Fibroblast of peridontal ligament (primary cell): ENCODE measurements around the gene CACNA1H.
"Not testable (repeated sequence)": the region's sequence is repeated elsewhere in the genome, so short reads cannot be mapped to it uniquely, and the experiment has no call there.

Experiments
- DNase-seq: peaks from one replicate; pipeline ENCODE4 v3.0.0-alpha.2; 2010; ENCODE audit errors: extremely low read depth

The CACNA1H gene

GRCh38 chr16:1192384-1193073 lies 39.6 kb downstream of the CACNA1H start:
- DNase-seq = no peak

GRCh38 chr16:1193143-1193824 lies 40.4 kb downstream of the CACNA1H start:
- DNase-seq = peak; percentile 1

GRCh38 chr16:1193825-1194581 lies 41.1 kb downstream of the CACNA1H start:
- no peak for DNase-seq

- no peak for DNase-seq
Measured at GRCh38 chr16:1194665-1195392, 41.9 kb downstream of the CACNA1H start.

- no peak for DNase-seq
Measured at GRCh38 chr16:1195393-1195666, 42.4 kb downstream of the CACNA1H start.

GRCh38 chr16:1196494-1196893 lies 43.6 kb downstream of the CACNA1H start:
- DNase-seq = no peak

- DNase-seq = no peak
Measured at GRCh38 chr16:1197237-1197866, 44.4 kb downstream of the CACNA1H start.

- DNase-seq = no peak
Measured at GRCh38 chr16:1198194-1198593, 45.3 kb downstream of the CACNA1H start.

GRCh38 chr16:1198671-1199346 lies 45.9 kb downstream of the CACNA1H start:
- not testable (repeated sequence) for DNase-seq

GRCh38 chr16:1199347-1200013 lies 46.6 kb downstream of the CACNA1H start:
- DNase-seq = no peak

GRCh38 chr16:1200014-1200627 lies 47.2 kb downstream of the CACNA1H start:
- DNase-seq = no peak

GRCh38 chr16:1201444-1201843 lies 48.5 kb downstream of the CACNA1H start:
- no peak for DNase-seq

GRCh38 chr16:1202274-1202673 lies 49.4 kb downstream of the CACNA1H start:
- no peak for DNase-seq

GRCh38 chr16:1204933-1205332 lies 52.0 kb downstream of the CACNA1H start:
- DNase-seq = no peak

- DNase-seq = no peak
Measured at GRCh38 chr16:1206326-1206725, 53.4 kb downstream of the CACNA1H start.

GRCh38 chr16:1206786-1207185 lies 53.9 kb downstream of the CACNA1H start:
- no peak for DNase-seq

- no peak for DNase-seq
Measured at GRCh38 chr16:1208239-1208830, 55.4 kb downstream of the CACNA1H start.

GRCh38 chr16:1209081-1209480 lies 56.2 kb downstream of the CACNA1H start:
- DNase-seq = no peak

- no peak for DNase-seq
Measured at GRCh38 chr16:1210461-1210860, 57.6 kb downstream of the CACNA1H start.
